Activated T-helper 2 cell treated with anti-CD3 and anti-CD28 coated beads, Interferon-gamma antibody, Interleukin-2, Interleukin-4, amounts not matched to agents 10 μg/mL and 5 μg/mL and 100 μg/mL, durations not matched to agents 14 hours and 24 hours and 36 hours (primary cell): Measurements from ENCODE around the gene BRCA1. TPM values are rescaled to one million over a fixed set of nuclear protein-coding genes. Genes with fewer than 3 reads are reported as not detected.
"Not testable (repeated sequence)": the region's sequence is repeated elsewhere in the genome, so short reads cannot be mapped to it uniquely, and the experiment has no call there.

Experiments used
- DNase-seq: peaks from one replicate; pipeline ENCODE4 v3.0.0; 2021; ENCODE audit warnings: low spot score
- H3K27ac Mint-ChIP-seq: one replicate; pipeline ENCODE4 v1.8.0; 2021; ENCODE audit warnings: mixed read lengths
- H3K27me3 Mint-ChIP-seq: one replicate; pipeline ENCODE4 v1.8.0; 2021; ENCODE audit warnings: low read depth, mixed read lengths
- H3K36me3 Mint-ChIP-seq: one replicate; pipeline ENCODE4 v1.8.0; 2021; ENCODE audit warnings: low read depth, mixed read lengths
- H3K4me1 Mint-ChIP-seq: one replicate; pipeline ENCODE4 v1.8.0; 2021; ENCODE audit warnings: low read depth, mixed read lengths
- H3K4me3 Mint-ChIP-seq: one replicate; pipeline ENCODE4 v1.8.0; 2021; ENCODE audit warnings: low read depth, mild to moderate bottlenecking, moderate library complexity, mixed read lengths
- H3K9me3 Mint-ChIP-seq: one replicate; pipeline ENCODE4 v1.8.0; 2021; ENCODE audit warnings: mixed read lengths
- intact Hi-C: fragments of 100-400 bp; cut with micrococcal nuclease; formaldehyde crosslinking; loops from one replicate; pipeline ENCODE4 v1.15.1; 2023
- total RNA-seq: library from RNA; stranded (reverse); gene quantifications from 2 replicates; pipeline ENCODE4 v1.2.3, GENCODE V29; 2022

Gene BRCA1
- 66.4 and 68.3 TPM in 2 replicates for total RNA-seq

GRCh38 chr17:43125133-43125966 is at the start of gene BRCA1:
Gene BRCA1, minus strand, starts transcription at chr17:43125364. Its CDS starts 1,268 bp downstream, at chr17:43124096.
- Mint-ChIP-seq H3K36me3 (peaks cover 35% of the 10 kb centered on the region), H3K27me3 (no peaks in the 10 kb centered on the region), H3K4me3 (peak within 1 kb of the TSS; percentile 99), H3K4me1 (peaks cover 24% of the 10 kb centered on the region), H3K27ac (peak within 1 kb of the TSS; percentile 99), H3K9me3 (no peaks in the 10 kb centered on the region)
- peak; percentile 95 for DNase-seq
- intact Hi-C loops, result loop anchor here (1.0 kb wide), 1 partner anchor 45 kb away; no protein-coding TSS in a partner anchor

GRCh38 chr17:43171586-43172487 is 46.7 kb upstream of the BRCA1 start:
- DNase-seq, result no peak
- peaks cover 36% of the 10 kb centered on the region for H3K4me1 Mint-ChIP-seq
- no peaks in the 10 kb centered on the region for H3K9me3 Mint-ChIP-seq
- H3K27me3 Mint-ChIP-seq, result no peaks in the 10 kb centered on the region
- H3K4me3 Mint-ChIP-seq, result no peak overlapping the region
- H3K27ac Mint-ChIP-seq, result no peak overlapping the region
- H3K36me3 Mint-ChIP-seq, result peaks cover 25% of the 10 kb centered on the region
- intact Hi-C loops, result loop anchor here (1.0 to 5.0 kb wide), 3 partner anchors 39 to 173 kb away; partner anchors contain the start of genes RPL27, TMEM106A and VAT1

- Mint-ChIP-seq H3K36me3 (peaks cover 20% of the 10 kb centered on the region), H3K4me3 (no peak within 1 kb of the TSS), H3K27me3 (no peaks in the 10 kb centered on the region), H3K27ac (no peak within 1 kb of the TSS), H3K9me3 (no peaks in the 10 kb centered on the region), H3K4me1 (peaks cover 30% of the 10 kb centered on the region)
- intact Hi-C loops, result loop anchor here (1.0 to 5.0 kb wide), 3 partner anchors 46 to 172 kb away; partner anchors contain the start of genes BRCA1, RPL27 and VAT1
- peak; percentile 97 for DNase-seq
Observed at GRCh38 chr17:43170766-43171585, 45.8 kb upstream of the BRCA1 start, which contains the start of gene NBR1. Gene NBR1, plus strand, starts transcription at chr17:43171214. Its CDS starts 4,586 bp downstream, at chr17:43175800.

- no peaks in the 10 kb centered on the region for H3K27me3 Mint-ChIP-seq
- H3K4me3 Mint-ChIP-seq, result no peak overlapping the region
- H3K36me3 Mint-ChIP-seq, result peaks cover 12% of the 10 kb centered on the region
- H3K9me3 Mint-ChIP-seq, result no peaks in the 10 kb centered on the region
- peaks cover 24% of the 10 kb centered on the region for H3K4me1 Mint-ChIP-seq
- no peak overlapping the region for H3K27ac Mint-ChIP-seq
- intact Hi-C loops, result loop anchor here (1.0 to 5.0 kb wide), 3 partner anchors 45 to 171 kb away; partner anchors contain the start of genes BRCA1, RPL27 and VAT1
- DNase-seq, result peak; percentile 89
Observed at GRCh38 chr17:43170140-43170765, 45.1 kb upstream of the BRCA1 start.

GRCh38 chr17:43169561-43170139 is 44.5 kb upstream of the BRCA1 start:
- H3K27me3 Mint-ChIP-seq, result no peaks in the 10 kb centered on the region
- H3K27ac Mint-ChIP-seq, result no peak overlapping the region
- no peak overlapping the region for H3K4me3 Mint-ChIP-seq
- DNase-seq, result no peak
- H3K4me1 Mint-ChIP-seq, result peaks cover 21% of the 10 kb centered on the region
- intact Hi-C loops, result loop anchor here (1.0 to 5.0 kb wide), 3 partner anchors 44 to 171 kb away; partner anchors contain the start of genes BRCA1, RPL27 and VAT1
- H3K36me3 Mint-ChIP-seq, result peaks cover 10% of the 10 kb centered on the region
- no peaks in the 10 kb centered on the region for H3K9me3 Mint-ChIP-seq

- H3K36me3 Mint-ChIP-seq, H3K27me3 Mint-ChIP-seq, H3K27ac Mint-ChIP-seq, H3K4me1 Mint-ChIP-seq, intact Hi-C loops, H3K9me3 Mint-ChIP-seq, DNase-seq, H3K4me3 Mint-ChIP-seq: not testable (repeated sequence)
Observed at GRCh38 chr17:43165971-43166370, 40.8 kb upstream of the BRCA1 start.

GRCh38 chr17:43159957-43160356 is 34.8 kb upstream of the BRCA1 start:
- intact Hi-C loops, H3K9me3 Mint-ChIP-seq: not testable (repeated sequence)

GRCh38 chr17:43159232-43159631 is 34.1 kb upstream of the BRCA1 start:
- H3K27ac Mint-ChIP-seq, H3K36me3 Mint-ChIP-seq, intact Hi-C loops, H3K9me3 Mint-ChIP-seq, H3K4me3 Mint-ChIP-seq, H3K4me1 Mint-ChIP-seq, DNase-seq, H3K27me3 Mint-ChIP-seq: not testable (repeated sequence)

More at GRCh38 chr17:43159957-43160356, 34.8 kb upstream of the BRCA1 start:
- not testable (repeated sequence) for H3K27me3 Mint-ChIP-seq, H3K27ac Mint-ChIP-seq, H3K36me3 Mint-ChIP-seq, H3K4me3 Mint-ChIP-seq, H3K4me1 Mint-ChIP-seq, DNase-seq

- no peak for DNase-seq
- Mint-ChIP-seq H3K9me3 (peaks cover 6% of the 10 kb centered on the region), H3K4me1 (no peaks in the 10 kb centered on the region), H3K27ac (no peak overlapping the region), H3K27me3 (no peaks in the 10 kb centered on the region), H3K4me3 (no peak overlapping the region), H3K36me3 (peaks cover 12% of the 10 kb centered on the region)
- intact Hi-C loops, result no loop called here
Observed at GRCh38 chr17:43155666-43156065, 30.5 kb upstream of the BRCA1 start.

GRCh38 chr17:43153197-43153835 is 28.2 kb upstream of the BRCA1 start:
- intact Hi-C loops, H3K4me1 Mint-ChIP-seq, H3K27ac Mint-ChIP-seq, DNase-seq, H3K4me3 Mint-ChIP-seq, H3K27me3 Mint-ChIP-seq, H3K9me3 Mint-ChIP-seq: not testable (repeated sequence)
- peaks cover 12% of the 10 kb centered on the region for H3K36me3 Mint-ChIP-seq

- Mint-ChIP-seq H3K27ac (no peak overlapping the region), H3K27me3 (no peaks in the 10 kb centered on the region), H3K4me1 (no peaks in the 10 kb centered on the region), H3K36me3 (peaks cover 12% of the 10 kb centered on the region), H3K4me3 (no peak overlapping the region), H3K9me3 (peaks cover 6% of the 10 kb centered on the region)
- DNase-seq, result no peak
- intact Hi-C loops, result no loop called here
Observed at GRCh38 chr17:43151880-43152456, 26.8 kb upstream of the BRCA1 start.
